ENCODE data around the gene CCSER1. TPM values are rescaled to one million over a fixed set of nuclear protein-coding genes. Genes with fewer than 3 reads are reported as not detected.

The CCSER1 gene
- total and polyA plus RNA-seq, 7 donors: 0.06 to 2.5 (median 0.30) TPM

GRCh38 chr4:90544532-90545045 lies 417.4 kb downstream of the CCSER1 start:
- DNase-seq: no peak
- Histone ChIP-seq H3K4me3 (no peak overlapping the region), H3K4me1 (no peaks in the 10 kb centered on the region), H3K36me3 (ENCODE audit: insufficient read depth in 1 of 2, low read depth in 1 of 2) (no peaks in the 10 kb centered on the region), H3K9me3 (no peaks in the 10 kb centered on the region), H3K27ac (no peak overlapping the region), H3K27me3 (ENCODE audit: insufficient read depth in 3 of 3, low read length in 2 of 3) (no peaks in the 10 kb centered on the region)
- ATAC-seq: no peak
- intact Hi-C loops (cut with DNase I): no loop called here
- WGBS, 3 donors: 52 to 67% (median 57%) methylated on average over 2 of the region's 2 CpGs
- no peak for TF ChIP-seq CTCF (IDR thresholded peaks at IDR 0.05)

GRCh38 chr4:90545380-90545779 lies 418.2 kb downstream of the CCSER1 start:
- H3K27ac ChIP-seq: no peak overlapping the region
- no peak for ATAC-seq
- H3K4me1 ChIP-seq: no peaks in the 10 kb centered on the region
- H3K4me3 ChIP-seq: no peak overlapping the region
- H3K27me3 ChIP-seq (ENCODE audit: insufficient read depth in 3 of 3, low read length in 2 of 3): no peaks in the 10 kb centered on the region
- 89 to 92% (median 92%) methylated on average over 4 of the region's 4 CpGs for WGBS, 3 donors
- no peaks in the 10 kb centered on the region for H3K9me3 ChIP-seq
- intact Hi-C loops (cut with DNase I): no loop called here
- DNase-seq: no peak
- no peak for TF ChIP-seq CTCF (IDR thresholded peaks at IDR 0.05)
- no peaks in the 10 kb centered on the region for H3K36me3 ChIP-seq (ENCODE audit: insufficient read depth in 1 of 2, low read depth in 1 of 2)

- Histone ChIP-seq H3K36me3 (ENCODE audit: insufficient read depth in 1 of 2, low read depth in 1 of 2) (no peaks in the 10 kb centered on the region), H3K27me3 (ENCODE audit: insufficient read depth in 3 of 3, low read length in 2 of 3) (no peaks in the 10 kb centered on the region), H3K4me1 (no peaks in the 10 kb centered on the region), H3K9me3 (no peaks in the 10 kb centered on the region), H3K27ac (no peak overlapping the region), H3K4me3 (no peak overlapping the region)
- no peak for ATAC-seq
- DNase-seq: no peak
- 61 to 85% (median 71%) methylated on average over 1 of the region's 1 CpG for WGBS, 3 donors
- intact Hi-C loops (cut with DNase I): no loop called here
- TF ChIP-seq CTCF (IDR thresholded peaks at IDR 0.05): no peak
These were observed 418.9 kb downstream of the CCSER1 start for GRCh38 chr4:90546114-90546513.

GRCh38 chr4:90570615-90571014 lies 443.4 kb downstream of the CCSER1 start:
- ATAC-seq: no peak
- Histone ChIP-seq H3K36me3 (ENCODE audit: insufficient read depth in 1 of 2, low read depth in 1 of 2) (no peaks in the 10 kb centered on the region), H3K27ac (no peak overlapping the region), H3K27me3 (ENCODE audit: insufficient read depth in 3 of 3, low read length in 2 of 3) (no peaks in the 10 kb centered on the region), H3K4me3 (no peak overlapping the region), H3K9me3 (no peaks in the 10 kb centered on the region), H3K4me1 (no peaks in the 10 kb centered on the region)
- no peak for DNase-seq
- intact Hi-C loops (cut with DNase I): no loop called here
- 90 to 97% (median 92%) methylated on average over 2 of the region's 2 CpGs for WGBS, 3 donors
- no peak for TF ChIP-seq CTCF (IDR thresholded peaks at IDR 0.05)

- no peak overlapping the region for H3K4me3 ChIP-seq
- H3K9me3 ChIP-seq: no peaks in the 10 kb centered on the region
- no peaks in the 10 kb centered on the region for H3K27me3 ChIP-seq (ENCODE audit: insufficient read depth in 3 of 3, low read length in 2 of 3)
- DNase-seq (no peak), ATAC-seq (no peak)
- no peak for TF ChIP-seq CTCF (IDR thresholded peaks at IDR 0.05)
- H3K4me1 ChIP-seq: no peaks in the 10 kb centered on the region
- no peak overlapping the region for H3K27ac ChIP-seq
- intact Hi-C loops (cut with DNase I): no loop called here
- 76 to 94% (median 86%) methylated on average over 2 of the region's 2 CpGs for WGBS, 3 donors
- no peaks in the 10 kb centered on the region for H3K36me3 ChIP-seq (ENCODE audit: insufficient read depth in 1 of 2, low read depth in 1 of 2)
These were observed 445.8 kb downstream of the CCSER1 start for GRCh38 chr4:90572996-90573395.
